ENCODE data around the gene CYBC1.

The CYBC1 gene

DNA sequence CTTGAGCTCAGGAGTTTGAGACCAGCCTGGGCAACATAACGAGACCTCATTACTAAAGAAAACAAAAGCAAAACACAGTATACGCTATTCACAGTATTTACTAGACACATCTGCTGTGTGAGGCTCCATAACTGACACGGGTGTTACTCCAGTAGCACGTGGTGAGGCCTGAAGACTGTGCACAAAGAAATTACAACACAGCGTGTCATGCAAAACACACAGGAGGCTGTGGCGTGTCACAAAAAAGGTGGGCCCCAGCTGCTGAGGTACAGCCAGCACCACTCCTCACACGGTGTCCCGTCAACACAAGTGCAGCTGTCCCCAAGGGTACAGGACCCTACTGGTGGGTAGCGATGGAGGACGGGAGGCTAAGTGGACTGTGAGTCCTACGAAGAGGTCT is 2.7 kb downstream of the CYBC1 start:
- DNase-seq (ENCODE audit: low spot score), result no peak

DNA sequence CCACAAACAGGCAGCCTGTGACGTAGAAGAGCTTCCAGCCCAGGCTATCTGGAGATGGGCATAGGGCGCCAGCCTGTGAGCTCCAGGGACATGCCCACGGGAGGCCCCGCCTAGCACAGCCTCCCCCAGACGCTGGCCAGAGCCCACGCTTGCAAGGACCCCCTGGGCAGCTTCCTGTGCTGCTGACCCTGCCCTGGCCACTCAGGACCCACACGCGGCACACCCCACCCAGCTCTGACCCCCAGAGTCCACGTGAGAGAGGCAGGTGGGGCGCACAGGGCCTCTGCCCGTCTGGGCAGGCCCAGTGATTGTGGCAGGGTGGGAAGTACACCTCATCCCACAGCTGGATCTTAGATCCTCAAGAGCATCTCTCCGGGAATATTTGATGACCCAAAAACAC is 3.9 kb downstream of the CYBC1 start:
- DNase-seq (ENCODE audit: low spot score), result no peak

DNA sequence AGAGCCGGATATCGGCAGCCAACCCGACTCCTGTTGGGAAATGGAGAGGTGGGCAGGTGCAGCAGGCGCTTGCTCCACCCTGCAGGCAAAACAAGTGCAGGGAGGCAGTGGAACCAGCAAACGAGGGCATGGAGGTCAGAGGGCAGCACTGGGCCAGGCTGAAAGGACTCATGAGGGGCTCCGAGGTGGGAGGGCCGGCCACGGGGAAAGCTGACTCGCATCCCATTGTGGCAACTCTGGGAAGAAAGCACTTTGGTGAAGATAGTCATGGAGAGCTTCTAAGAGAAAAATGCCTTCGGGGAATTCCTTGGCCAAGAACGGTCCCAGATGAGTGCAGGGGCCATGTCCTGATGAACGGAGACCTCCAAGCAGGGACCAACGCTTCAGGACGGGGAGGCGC is 4.4 kb downstream of the CYBC1 start:
- no peak for DNase-seq (ENCODE audit: low spot score)

DNA sequence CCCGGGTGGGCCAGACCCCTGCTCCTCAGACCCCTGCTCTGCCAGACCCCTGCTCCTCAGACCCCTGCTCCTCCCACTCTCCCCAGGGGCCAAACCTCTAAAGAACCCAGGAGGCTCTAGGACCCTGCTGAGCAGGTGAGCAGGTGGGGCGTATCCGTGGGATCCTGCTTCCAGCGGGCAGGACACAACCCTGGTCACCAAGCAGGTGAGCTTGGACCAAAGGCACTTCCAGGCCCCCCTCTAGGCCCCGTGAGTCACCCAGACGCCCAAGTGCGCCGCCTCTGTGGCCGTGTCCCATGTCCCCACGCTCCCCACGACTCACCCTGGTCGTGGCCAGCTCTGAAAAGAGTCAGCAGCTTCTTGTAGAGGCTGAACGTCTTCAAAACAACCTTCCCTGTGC is 5.0 kb downstream of the CYBC1 start:
- DNase-seq (ENCODE audit: low spot score), result no peak

DNA sequence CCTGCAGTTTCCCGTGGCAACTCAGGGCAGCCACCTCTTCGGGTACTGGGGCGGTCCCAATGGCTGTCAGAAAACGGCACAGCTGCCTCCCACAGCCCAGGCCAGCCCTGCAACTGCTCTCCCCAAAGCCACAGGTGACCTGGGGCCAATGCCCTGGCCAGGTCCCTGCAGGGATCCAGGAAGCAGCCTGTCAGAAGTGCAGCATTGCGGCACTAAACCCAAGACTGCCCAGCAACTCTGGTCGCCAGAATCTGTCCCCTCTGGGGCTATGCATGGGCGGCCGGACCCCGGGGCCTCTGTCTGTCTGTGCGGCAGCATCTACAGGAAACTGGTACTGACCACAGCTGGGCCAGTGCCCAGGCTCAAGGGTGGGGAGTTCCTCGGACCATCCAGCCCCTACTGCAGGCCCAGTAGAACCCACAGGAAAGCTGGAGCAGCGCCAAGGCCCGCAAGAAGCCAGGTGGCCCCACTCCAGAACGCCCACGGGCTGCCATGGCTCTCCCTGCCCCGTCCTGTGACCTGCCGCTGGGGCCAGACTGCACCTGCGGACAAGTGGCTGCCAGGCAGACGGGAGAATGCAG is 5.5 kb downstream of the CYBC1 start:
- DNase-seq (ENCODE audit: low spot score), result no peak

DNA sequence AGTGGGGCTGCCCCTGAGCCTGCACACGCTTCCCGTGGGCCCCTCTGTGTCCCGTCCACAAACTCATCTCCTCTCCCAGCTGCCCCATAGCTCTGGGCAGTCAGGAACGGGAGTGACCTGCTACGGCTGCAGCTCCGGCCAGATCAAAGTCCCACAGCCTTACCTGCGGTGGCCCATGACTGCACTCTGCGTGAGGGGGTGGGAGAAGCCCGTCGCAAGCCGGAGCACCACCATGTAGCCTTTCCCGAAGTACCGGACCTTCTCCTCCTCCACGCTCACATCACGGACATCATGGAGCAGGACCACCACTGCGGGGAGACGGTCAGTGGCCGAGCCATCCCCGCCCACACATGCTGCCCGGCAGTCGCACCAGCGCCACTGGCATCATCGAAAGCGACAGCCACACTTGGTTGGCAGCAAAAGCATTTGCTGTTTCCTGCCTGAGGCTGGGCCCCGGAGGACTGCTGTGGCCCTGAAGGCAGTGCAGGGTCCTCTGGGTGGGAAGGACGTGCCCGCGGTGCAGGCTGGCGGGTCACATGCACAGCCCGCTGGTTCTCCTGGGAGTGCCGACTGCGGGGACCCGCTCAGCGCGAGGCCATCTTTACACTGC is 6.2 kb downstream of the CYBC1 start:
- no peak for DNase-seq (ENCODE audit: low spot score)

DNA sequence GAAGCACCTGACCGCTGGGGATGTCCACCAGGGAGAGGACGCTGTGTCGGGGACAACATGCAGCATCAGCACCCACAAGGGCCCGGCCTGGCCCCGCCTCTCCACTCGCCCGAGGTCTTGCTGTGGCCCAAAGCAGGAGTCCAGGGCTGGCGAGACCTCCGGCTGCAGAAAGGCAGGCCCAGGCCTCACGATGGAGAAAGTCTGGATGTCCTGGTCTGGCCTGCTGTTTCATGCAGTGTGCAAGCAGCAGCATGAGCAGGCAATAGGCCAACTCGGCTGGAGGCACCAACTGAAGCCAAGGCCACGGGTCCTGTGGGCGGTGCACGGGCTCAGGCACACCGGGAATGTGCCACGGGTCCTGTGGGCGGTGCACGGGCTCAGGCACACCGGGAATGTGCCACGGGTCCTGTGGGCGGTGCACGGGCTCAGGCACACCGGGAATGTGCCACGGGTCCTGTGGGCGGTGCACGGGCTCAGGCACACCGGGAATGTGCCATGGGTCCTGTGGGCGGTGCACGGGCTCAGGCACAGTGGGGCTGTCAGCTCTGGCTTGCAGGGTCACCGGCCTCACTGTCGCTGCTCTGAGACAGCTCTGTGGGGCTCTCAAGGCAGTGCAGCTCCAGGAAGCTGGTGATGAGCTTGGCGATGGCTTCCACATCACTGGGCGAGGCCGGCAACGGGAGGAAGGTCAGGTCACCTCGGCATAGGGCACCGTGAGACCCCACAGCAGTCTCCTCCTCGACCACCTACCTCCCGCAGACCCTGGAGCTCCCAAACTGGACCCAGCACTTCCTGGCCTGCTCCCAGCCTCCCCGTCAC is 6.9 kb downstream of the CYBC1 start:
- DNase-seq (ENCODE audit: low spot score), result no peak

DNA sequence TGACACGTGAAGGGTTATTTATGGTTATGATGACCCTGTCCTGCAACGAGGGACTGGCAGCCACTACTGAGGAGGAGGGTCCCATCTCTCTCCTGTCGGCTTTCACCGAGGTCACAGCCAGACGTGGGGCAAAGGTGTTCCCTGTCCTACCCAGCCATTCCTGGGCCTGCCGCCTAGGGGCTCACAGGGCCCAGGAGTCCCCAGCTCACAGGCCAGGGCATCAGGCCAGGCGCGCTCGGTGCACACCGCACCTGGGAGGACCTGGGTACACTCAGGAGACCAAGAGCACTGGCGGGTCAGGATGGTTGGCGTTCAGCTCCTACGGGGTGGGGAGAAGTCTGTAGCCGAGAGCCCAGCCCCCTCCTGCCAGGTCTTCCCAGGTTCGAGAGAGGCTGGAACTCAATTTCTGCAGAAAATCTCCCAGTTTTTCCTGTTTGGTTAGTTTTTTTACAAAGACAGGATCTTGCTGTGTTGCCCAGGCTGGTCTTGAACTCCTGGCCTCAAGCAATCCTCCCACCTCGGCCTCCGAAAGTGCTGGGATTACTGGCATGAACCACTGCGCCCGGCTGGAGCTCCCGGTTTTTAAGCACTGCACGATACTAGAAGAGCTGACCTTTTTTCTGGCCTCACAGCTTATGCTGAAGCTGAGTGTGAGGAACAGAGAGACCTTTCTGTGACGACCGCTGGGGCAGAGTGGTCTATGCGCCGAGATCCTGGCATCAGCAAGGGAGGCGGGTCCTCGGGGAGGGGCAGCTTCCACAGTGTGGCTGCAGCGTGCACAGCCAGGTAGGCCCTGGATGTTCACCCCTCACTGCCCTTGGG is 7.7 kb downstream of the CYBC1 start:
- DNase-seq (ENCODE audit: low spot score), result no peak

DNA sequence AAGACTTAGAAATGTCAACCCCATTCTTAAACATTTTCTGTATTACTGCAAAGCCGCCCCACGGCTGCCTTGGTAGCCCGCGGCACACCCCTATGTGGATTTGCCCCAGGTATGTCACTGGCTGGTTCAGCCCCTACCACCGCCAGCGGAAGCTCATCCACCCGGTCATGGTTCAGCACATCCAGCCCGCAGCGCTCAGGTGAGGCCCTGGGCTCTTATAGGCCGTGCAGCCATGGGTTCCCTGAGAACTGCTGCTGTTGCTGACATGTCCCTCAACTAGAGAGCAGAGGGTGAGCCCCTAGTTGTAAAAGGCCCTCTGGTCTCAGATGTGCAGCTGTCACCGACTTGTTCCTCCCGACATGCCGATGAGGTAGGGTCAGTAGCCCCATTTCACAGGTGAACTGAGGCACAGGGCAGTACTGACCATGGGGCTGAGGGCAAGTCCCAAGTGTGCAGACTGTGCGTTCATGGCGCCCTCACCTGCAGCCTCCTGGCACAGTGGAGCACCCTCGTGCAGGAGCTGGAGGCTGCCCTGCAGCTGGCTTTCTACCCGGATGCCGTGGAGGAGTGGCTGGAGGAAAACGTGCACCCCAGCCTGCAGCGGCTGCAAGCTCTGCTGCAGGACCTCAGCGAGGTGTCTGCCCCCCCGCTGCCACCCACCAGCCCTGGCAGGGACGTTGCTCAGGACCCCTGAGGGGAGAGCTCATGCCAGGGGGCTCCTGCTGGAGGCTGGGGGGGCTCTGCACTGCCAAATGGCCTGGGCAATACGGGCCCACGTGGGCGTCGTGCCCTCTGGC is 8.7 kb downstream of the CYBC1 start:
- DNase-seq (ENCODE audit: low spot score), result no peak

DNA sequence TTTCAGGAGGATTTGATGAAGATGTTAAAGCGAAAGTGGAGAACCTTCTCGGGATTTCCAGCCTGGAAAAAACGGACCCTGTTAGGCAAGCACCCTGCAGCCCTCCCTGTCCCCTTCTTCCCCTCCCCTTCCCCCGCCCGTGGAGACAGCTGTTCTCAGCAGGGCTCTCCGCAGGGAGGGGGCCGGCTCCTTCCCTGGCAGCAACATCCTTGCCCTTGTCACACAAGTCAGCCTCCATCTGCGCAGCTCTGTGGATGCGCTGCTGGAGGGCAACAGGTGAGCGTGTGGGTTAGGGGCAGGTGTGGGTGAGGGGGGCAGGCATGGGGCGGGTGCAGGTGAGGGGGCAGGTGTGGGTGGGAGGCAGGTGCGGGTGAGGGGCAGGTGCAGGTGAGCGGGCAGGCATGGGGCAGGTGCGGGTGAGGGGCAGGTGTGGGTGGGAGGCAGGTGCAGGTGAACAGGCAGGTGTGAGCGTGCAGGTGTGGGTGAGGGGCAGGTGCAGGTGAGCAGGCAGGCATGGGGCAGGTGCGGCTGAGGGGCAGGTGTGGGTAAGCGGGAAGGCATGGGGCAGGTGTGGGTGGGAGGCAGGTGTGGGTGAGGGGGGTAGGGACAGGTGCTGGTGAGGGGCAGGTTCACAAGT is 9.4 kb downstream of the CYBC1 start:
- DNase-seq (ENCODE audit: low spot score), result no peak

DNA sequence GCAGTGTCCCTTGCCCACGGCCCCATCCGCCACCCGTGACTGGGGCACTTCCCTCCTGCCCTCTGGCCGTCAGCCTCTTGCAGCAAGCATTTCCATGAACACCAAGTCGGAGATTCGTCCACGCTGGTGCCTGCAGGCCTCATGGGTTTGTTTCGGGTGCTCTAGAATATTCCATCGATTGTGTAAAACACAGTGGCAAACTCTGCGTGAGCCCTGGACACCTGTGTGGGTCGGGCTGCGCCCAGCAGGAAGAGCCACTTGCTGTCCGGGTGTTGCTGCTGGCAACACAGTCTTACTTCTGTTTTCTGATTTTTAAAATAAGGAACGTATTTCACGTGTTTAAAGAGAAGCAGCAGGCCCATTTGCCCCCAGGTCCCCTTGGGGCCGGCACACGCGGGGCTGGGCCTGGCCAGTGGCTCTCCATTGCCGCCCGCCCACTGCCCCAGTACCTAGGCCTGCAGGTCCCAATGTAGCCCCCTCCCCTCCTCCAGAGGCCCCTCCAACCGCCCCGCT is 10.0 kb downstream of the CYBC1 start:
- no peak for DNase-seq (ENCODE audit: low spot score)

DNA sequence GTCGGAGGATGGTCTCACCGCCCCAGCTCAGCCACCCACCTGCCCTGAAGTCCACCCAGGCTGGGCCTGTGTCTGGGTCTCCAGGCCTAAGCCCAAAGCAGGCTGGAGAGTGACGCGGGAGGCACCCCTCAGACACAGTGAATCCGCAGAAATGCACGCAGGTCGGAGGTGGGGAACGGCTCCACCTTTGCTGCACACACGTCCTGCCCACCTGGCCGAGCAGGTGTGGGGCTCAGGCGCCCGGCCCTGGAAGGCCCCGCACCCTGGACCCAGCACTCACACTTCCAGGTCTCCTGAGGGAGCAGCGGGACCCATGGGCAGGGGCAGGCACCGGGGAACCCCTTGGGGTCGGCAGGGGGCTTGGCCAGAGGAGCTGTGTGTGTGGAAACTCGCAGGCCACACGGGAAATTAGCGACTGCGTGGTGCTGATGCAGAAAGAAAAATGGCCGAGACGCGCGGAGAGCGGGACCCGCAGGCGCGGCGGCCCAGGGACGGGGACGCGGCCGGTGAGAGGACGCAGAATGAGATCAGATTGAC is 10.7 kb downstream of the CYBC1 start:
- DNase-seq (ENCODE audit: low spot score), result no peak

DNA sequence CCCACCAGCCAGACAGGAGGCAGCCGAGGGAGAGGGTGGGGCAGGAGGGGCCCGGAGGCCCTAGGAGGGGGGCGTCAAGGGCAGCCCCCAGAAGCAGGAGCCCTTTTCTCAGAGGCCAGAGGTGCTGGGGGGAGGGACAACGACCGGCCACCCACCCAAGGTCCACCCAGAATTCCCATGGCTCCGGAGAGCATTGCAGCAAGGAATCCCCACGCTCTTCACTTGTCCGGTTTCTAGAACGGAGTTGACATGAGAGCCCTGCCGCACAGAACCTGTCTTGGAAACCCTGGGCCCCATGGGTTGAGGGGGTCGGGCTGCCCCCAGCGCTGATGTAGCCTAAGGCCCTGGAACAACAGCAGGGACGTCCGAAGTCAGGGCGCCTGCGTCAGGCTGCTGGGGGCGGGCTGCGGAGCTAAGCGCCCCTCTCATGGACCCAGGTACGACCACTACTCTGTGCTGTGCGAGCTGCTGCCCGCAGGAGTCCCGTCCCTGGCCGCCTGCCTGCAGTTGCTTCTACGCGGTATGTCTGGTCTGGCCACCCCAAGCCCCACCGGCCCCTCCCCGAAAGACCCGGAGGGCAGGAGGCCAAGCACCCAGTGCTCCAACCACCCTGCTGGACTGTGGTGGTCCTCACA is 11.2 kb downstream of the CYBC1 start:
- DNase-seq (ENCODE audit: low spot score), result no peak

DNA sequence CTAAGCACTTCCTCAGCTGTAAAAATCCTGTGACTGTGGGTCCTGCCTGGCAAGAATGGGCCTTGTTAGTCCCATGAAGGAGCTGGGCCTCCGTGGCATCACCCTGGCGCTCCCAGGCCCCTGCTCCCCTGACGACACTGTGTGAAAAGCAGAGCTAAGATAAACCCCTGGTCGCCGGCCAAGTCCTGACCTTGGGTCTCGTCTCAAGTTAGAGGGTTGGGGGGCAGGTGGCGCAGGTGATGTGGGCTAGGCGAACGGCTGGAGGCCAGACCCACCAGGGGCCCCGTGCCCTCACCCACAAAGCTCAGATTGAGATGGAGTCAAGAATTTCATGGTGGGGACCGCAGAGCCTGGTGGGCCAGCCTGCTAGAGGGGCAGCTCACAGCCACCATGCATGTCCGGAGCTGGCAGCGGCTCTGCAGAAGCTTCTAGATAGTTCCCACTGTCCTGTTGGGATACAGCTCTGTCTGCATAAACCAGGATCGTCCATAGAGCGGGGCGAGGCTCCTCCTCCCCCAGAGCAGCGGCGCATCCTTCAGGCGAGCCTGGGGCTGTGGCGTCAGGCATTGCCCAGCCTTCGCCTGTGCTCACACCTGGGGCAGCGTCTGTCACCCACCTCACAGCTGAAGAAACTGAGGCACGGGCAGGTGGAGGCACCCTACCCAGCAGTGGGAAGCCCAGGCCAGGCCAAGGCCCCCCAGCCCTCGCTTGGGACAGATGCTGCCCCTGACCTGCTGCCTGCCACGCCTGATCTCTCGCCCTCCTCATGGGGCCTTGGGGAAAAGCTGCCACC is 12.0 kb downstream of the CYBC1 start:
- DNase-seq (ENCODE audit: low spot score), result no peak

DNA sequence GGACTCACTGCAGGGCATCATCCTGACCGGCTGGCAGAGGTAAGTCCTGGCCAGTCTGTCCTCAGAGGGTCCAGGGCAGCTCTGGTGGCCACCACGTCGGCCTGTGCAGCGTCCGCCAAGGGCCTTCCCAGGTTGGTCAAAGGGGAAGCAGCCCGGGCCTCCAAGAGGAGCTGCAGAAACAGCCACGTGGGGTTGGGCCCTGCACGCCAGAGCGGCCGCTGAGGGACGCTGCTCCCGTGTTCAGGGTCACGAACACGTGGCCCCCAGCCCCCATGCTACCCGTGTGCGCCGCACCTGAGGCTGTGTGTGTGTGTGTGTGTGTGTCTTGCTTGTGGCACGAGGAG is 13.3 kb downstream of the CYBC1 start:
- DNase-seq (ENCODE audit: low spot score), result no peak

DNA sequence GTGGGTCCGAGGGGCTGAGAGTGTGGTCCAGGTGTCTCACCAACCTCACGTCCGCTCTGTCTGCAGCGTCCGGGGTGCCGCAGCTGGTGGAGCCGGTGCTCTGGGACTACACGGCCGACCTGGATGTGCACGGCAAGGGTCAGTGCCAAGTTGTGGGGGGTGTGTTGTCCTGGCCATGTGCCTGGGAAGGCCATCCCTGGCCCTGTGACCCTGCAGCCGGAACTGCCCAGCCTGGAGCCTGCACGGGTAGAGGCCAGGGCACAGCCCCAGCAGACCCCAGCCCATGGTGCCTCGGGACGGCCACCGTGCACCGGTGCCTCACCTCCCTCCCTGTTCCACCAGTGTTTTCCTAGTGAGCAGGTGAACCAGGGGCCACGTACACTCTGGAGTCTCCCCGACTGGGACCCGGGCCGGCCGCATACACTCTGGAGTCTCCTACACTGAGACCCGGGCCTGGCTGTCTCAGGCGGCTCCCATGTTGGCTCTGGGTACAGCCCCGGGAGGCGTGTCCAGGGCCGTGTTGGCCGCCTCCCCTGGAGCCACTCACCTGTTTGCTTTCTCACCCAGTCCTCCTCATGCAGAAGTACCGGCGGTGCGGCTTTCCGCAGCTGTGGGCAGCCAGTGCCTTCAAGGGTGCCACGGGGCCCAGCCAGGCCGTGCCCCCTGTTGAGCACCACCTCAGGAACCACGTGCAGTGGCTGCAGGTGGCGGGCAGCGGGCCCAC is 13.8 kb downstream of the CYBC1 start:
- no peak for DNase-seq (ENCODE audit: low spot score)

DNA sequence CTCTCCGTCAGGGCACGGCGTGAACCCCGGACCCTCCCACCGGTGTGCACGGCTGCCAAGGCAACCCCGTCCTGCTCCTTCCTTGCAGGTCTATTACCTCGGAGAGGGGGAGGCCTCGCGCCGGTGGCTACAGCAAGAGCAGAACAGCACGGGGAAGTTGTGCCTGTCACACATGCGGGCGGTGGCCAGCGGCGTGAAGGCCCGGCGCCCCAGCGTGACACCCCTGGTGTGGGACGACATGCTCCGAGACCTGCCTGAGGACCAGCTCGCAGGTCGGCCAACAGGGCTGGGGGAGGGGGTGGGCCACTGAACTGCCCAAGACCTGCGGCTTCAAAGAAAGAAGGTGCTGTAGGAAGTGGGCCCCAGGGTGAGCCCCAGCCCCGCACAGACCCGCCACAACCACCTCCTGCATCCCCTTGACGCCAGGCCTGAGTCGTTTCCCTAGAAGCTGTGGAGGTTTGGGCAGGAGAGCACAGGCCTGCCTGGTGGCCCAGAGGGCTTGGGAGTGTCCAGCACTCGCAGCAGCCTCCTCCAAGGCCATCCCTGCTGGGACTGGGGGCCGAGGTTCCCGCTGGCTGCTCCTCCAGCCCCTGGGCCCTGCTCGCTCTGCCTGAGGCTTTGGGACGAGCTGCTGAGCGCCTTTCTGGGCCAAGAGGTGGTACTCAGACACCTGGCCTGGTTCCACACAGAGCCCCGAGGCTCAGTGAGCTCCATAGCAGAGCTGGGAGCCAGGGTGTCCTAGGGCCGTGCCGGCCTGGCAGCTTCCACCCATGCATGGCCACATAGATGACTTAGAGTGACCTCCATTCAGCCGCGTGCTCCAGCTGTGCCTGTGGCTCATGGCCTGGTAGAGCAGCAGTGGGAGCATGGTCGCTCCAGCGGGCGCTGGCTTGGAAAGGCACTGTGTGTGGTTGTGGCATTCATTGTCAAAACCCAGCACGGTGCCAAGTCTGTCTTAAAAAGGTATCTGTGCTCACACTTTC is 14.7 kb downstream of the CYBC1 start:
- DNase-seq (ENCODE audit: low spot score), result no peak

DNA sequence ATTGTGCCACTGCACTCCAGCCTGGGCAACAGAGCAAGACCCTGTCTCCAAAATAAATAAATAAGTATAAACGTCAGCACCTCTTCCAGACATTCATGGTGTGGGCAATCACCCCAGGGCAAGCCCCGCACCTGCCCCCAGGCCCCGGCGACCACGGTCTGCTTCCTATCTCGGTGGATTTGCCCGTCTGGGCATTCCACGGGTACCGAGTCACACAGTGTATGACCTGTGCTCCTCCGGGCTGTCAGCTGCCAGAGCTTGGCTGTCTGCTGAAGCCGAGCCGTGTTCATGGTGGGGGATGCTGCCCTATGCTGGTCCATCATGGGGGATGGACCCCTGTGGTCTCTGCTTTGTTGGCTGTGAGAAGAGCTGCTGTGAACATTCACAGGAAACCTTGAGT is 15.4 kb downstream of the CYBC1 start:
- no peak for DNase-seq (ENCODE audit: low spot score)

All from GM03348 (cell line).